Muscle of leg (tissue), 16 donors: ENCODE data around the gene KLK4. TPM values are rescaled to one million over a fixed set of nuclear protein-coding genes. Genes with fewer than 3 reads are reported as not detected.

Experiments
- DNase-seq: peaks from one replicate; pipeline ENCODE4 v3.0.0; 2013
- H3K27ac ChIP-seq: one replicate; pipeline ENCODE4 v1.5.1; 2013; ENCODE audit warnings: mild to moderate bottlenecking, low read length, control low read depth
- H3K27me3 ChIP-seq: one replicate; pipeline ENCODE4 v1.6.1; 2013; ENCODE audit warnings: low read length; ENCODE audit not compliant: control insufficient read depth, insufficient read depth
- H3K36me3 ChIP-seq: one replicate; pipeline ENCODE4 v1.6.1; 2013; ENCODE audit warnings: low read length; ENCODE audit not compliant: control insufficient read depth, insufficient read depth
- H3K4me1 ChIP-seq: one replicate; pipeline ENCODE4 v1.6.1; 2013; ENCODE audit warnings: low read length; ENCODE audit not compliant: control insufficient read depth, insufficient read depth
- H3K4me3 ChIP-seq: one replicate; pipeline ENCODE4 v1.5.1; 2013; ENCODE audit warnings: low read length, control low read depth
- H3K9me3 ChIP-seq: replicated peaks from 2 replicates; pipeline ENCODE4 v1.6.1; 2013; ENCODE audit warnings: low read depth, low read length; ENCODE audit not compliant: control insufficient read depth
- WGBS: methylation state at CpG from one replicate; pipeline ENCODE4 v1.1.5; 2013; ENCODE audit warnings: missing lambda C conversion rate; ENCODE audit not compliant: insufficient coverage; 5-methylcytosine and 5-hydroxymethylcytosine counted together
- long read RNA-seq, 11 donors: transcript quantifications; one replicate each; lab custom pipeline, GENCODE V29; 2026
- polyA plus RNA-seq, 8 donors: library from polyadenylated mRNA; unstranded; fragments of 120-200 nt; gene quantifications; one replicate each; pipeline versions ENCODE4 v1.2.1 to v1.2.3, GENCODE V29; 2013; ENCODE audit warnings: inconsistent platforms in 1 of 8, low replicate concordance in 1 of 8; ENCODE audit not compliant: insufficient read length in 8 of 8, insufficient read depth in 1 of 8
- total RNA-seq: library from RNA; stranded (reverse); fragments of 120-200 nt; gene quantifications from one replicate; pipeline ENCODE4 v1.2.4, GENCODE V29; 2013

KLK4 gene, protein sequence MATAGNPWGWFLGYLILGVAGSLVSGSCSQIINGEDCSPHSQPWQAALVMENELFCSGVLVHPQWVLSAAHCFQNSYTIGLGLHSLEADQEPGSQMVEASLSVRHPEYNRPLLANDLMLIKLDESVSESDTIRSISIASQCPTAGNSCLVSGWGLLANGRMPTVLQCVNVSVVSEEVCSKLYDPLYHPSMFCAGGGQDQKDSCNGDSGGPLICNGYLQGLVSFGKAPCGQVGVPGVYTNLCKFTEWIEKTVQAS
- total RNA-seq (not detected), polyA plus RNA-seq (not detected)
- long read RNA-seq, donor 1: 0 reads
- long read RNA-seq, donor 2: 0 reads
- long read RNA-seq, donor 3: 0 reads
- long read RNA-seq, donor 4: 0 reads
- long read RNA-seq, donor 5: 0 reads
- long read RNA-seq, donor 6: 0 reads
- long read RNA-seq, donor 7: 0 reads
- long read RNA-seq, donor 8: 0 reads
- long read RNA-seq, donor 9: 0 reads
- long read RNA-seq, donor 10: 0 reads
- long read RNA-seq, donor 11: 0 reads

DNA sequence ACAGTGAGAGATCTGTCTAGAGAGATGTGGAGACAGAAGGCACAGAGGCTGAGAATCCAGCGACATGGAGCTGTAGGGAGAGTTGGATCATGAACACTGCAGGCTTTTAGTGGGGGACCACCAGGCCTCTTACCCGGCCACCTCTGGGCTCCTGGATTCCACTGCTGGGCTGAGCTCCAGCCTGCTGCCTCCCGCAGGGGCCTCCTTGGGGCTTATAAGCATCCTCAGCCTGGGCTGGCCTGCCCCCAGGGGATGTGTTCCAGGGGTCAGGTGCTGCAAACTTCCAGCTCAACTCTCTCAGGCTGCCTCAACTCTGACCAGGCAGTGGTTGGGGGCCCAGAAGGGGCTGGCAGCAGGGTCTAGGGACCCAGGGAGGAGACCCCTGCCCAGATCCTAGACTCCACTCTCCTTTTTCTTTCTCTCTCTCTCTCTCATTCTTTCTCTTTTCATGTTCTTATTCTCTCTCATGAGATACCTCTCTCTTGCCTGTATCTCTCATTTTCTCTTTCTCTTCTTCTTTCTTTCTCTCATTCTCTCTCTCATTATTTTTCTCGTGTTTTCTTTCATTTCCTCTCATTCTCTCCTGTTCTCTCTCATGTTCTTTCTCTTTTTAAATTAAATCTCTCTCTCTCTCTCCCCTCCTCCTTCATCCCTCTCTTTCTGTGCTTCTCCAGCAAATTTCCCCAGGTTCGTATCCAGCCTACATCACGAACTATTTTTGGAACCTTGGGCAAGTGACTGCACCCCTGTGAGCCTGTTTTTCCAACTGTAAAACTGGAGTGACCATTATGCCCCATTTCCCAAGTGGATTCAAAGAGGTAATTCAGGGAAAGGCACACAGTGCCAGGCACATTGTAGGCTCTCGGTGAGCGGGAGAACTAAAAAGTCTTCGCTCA is at the start of gene KLK4:
Gene KLK4, minus strand, starts transcription at position 190 of the 896 bp plus-strand sequence. CDS start 657 bp downstream, outside the sequence.
- no peak within 1 kb of the TSS for H3K4me3 ChIP-seq
- H3K9me3 ChIP-seq: no peaks in the 10 kb centered on the region
- H3K36me3 ChIP-seq: no peaks in the 10 kb centered on the region
- H3K27ac ChIP-seq: no peak within 1 kb of the TSS
- whole genome bisulfite sequencing: 45% methylated on average over 7 of the region's 9 CpGs
- no peak for DNase-seq
- H3K4me1 ChIP-seq: peaks cover 2% of the 10 kb centered on the region
- H3K27me3 ChIP-seq: peaks cover 59% of the 10 kb centered on the region

DNA sequence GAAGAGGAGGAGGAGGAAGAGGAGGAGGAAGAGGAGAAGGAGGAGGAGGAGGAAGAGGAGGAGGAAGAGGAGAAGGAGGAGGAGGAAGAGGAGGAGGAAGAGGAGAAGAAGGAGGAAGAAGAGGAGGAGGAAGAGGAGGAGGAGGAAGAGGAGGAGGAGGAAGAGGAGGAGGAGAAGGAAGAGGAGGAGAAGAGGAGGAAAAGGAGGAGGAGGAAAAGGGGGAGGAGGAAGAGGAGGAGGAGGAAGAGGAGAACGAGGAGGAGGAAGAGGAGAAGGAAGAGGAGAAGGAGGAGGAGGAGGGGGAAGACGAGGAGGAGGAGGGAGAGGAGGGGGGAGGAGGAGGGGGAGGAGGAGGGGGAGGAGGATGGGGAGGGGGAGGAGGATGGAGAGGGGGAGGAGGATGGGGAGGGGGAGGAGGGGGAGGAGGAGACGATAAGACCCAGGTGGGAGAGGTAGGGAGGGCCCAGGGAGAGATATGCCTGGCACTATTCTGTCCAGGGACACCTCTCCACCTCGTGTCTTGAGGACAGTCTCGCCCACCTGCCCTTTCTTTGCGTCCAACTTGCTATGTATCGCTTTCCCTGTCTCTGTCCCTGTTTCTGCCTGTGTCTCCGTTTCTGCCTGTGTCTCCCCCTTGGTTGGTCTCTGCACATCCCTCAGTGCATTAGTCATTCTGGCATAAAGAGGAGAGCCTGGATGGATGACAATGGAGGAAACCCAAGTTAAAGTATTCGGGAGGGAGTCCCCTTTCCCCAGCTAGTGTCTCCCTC is 48.7 kb upstream of the KLK4 start:
- H3K27me3 ChIP-seq: no peaks in the 10 kb centered on the region
- no peak overlapping the region for H3K4me3 ChIP-seq
- H3K36me3 ChIP-seq: no peaks in the 10 kb centered on the region
- H3K9me3 ChIP-seq: no peaks in the 10 kb centered on the region
- no peaks in the 10 kb centered on the region for H3K4me1 ChIP-seq
- no peak for DNase-seq
- 47% methylated on average over 4 of the region's 9 CpGs for WGBS
- no peak overlapping the region for H3K27ac ChIP-seq

DNA sequence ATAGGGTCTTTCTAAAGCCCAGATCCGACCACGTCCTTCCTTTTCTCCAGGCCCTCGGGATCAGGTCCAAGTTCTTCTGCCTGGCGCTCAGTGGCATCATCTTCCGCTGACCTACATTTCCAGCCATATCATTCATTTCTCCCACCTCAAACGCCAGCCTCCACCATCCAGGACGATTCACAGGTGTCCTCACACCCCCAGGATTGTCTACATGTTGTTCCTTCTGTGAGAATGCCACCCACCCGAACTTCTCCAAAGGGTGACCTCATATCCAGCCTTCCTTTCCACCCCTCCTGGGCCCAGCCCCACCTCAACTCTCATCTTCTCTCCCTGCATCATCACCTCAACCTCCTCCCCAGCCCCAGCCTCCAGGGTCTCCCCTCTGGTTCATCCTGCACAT is 46.4 kb upstream of the KLK4 start:
- no peak overlapping the region for H3K4me3 ChIP-seq
- DNase-seq: no peak
- H3K27me3 ChIP-seq: no peaks in the 10 kb centered on the region
- no peaks in the 10 kb centered on the region for H3K9me3 ChIP-seq
- H3K27ac ChIP-seq: no peak overlapping the region
- H3K36me3 ChIP-seq: no peaks in the 10 kb centered on the region
- no peaks in the 10 kb centered on the region for H3K4me1 ChIP-seq
- 77% methylated on average over 8 of the region's 8 CpGs for WGBS

DNA sequence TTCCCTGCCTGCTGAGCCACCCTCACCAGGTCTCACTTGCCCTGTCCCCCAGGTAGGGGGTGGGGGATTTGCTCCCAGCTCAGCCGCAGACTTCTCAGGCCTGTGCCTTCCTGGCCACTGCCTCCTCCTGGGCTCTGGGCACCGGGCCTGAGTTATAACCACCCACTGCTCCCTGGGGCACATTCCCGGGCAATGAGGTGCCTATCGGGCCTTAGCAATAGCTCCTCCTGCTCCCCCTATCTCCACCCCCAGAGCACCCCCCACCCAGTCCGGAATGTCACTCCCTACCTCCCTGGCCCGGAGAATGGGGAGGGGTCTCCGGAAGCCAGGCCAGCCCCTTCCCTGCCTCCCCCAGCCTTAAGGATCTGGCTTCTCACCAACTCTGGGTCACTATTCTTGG is 41.7 kb upstream of the KLK4 start, which contains the start of gene KLK5:
Gene KLK5, minus strand, starts transcription at position 129 of the 400 bp plus-strand sequence. CDS start 381 bp downstream, outside the sequence.
- no peaks in the 10 kb centered on the region for H3K36me3 ChIP-seq
- H3K27me3 ChIP-seq: no peaks in the 10 kb centered on the region
- H3K9me3 ChIP-seq: no peaks in the 10 kb centered on the region
- no peak for DNase-seq
- H3K4me3 ChIP-seq: no peak within 1 kb of the TSS
- WGBS: 8% methylated on average over 5 of the region's 7 CpGs
- no peak within 1 kb of the TSS for H3K27ac ChIP-seq
- H3K4me1 ChIP-seq: no peaks in the 10 kb centered on the region

DNA sequence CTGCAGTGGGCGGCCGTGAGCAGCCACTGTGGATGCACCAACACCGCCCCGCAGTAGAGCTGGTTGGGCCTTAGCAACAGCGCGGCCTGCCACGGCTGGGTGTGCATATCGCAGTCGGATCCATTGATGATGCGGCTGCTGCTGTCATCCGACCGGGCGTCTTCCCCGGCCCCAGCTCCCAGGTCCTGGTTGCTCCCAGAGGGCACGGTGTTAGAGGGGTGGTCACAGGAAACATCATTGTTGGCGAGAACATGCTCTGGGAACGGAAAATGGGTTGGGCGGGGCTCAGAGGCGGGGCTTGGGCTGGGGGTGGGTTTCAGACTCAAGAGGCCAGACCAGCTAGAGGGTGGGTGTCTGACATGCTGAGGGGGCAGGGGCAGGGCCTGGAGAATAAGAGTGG is 38.7 kb upstream of the KLK4 start:
- Histone ChIP-seq H3K27ac (no peak overlapping the region), H3K27me3 (no peaks in the 10 kb centered on the region), H3K9me3 (no peaks in the 10 kb centered on the region), H3K4me1 (no peaks in the 10 kb centered on the region), H3K4me3 (no peak overlapping the region), H3K36me3 (no peaks in the 10 kb centered on the region)
- WGBS: 48% methylated on average over 19 of the region's 19 CpGs
- DNase-seq: no peak

DNA sequence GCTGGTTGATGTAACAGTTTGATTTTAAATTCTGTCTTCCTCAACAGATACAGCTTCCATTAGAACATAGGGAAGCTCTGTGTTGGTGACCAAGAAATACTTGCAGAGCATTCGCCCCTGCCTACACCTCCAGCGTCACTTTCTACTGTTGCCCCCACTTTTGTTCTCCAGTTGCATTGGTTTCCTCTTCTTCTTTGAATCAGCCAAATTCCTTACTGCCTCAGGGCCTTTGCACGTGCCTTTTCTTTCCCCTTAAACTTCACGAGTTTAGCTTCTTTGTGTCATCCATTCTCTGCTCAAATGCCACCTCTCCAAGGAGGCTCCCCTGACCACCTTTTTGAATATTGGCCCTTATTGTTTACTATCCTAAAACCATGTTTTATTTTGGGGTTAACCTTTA is 35.9 kb upstream of the KLK4 start:
- Histone ChIP-seq H3K9me3 (no peaks in the 10 kb centered on the region), H3K27ac (no peak overlapping the region), H3K4me1 (no peaks in the 10 kb centered on the region), H3K36me3 (no peaks in the 10 kb centered on the region), H3K4me3 (no peak overlapping the region), H3K27me3 (no peaks in the 10 kb centered on the region)
- no peak for DNase-seq
- WGBS: 66% methylated on average over 3 of the region's 4 CpGs

DNA sequence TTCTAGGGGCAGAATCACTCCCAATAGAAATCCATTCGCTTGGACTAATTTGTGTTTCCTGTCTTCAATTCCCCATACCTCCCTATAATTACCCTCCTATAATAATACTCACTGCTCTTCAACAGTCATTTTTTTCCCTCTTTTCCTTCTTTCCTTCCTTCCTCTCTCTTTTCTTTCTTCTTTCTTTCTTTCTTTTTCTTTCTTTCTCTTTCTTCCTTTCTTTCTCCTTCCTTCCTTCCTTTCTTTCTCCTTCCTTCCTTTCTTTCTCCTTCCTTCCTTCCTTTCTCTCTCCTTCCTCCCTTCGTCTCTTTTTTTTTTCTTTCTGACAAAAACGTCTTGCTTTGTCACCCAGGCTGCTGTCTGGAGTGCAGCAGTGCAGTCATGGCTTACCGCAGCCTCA is 33.6 kb upstream of the KLK4 start:
- WGBS: 73% methylated on average over 3 of the region's 4 CpGs
- no peaks in the 10 kb centered on the region for H3K4me1 ChIP-seq
- H3K27me3 ChIP-seq: no peaks in the 10 kb centered on the region
- H3K9me3 ChIP-seq: peaks cover 2% of the 10 kb centered on the region
- H3K36me3 ChIP-seq: no peaks in the 10 kb centered on the region
- DNase-seq: no peak
- H3K4me3 ChIP-seq: no peak overlapping the region
- H3K27ac ChIP-seq: no peak overlapping the region

DNA sequence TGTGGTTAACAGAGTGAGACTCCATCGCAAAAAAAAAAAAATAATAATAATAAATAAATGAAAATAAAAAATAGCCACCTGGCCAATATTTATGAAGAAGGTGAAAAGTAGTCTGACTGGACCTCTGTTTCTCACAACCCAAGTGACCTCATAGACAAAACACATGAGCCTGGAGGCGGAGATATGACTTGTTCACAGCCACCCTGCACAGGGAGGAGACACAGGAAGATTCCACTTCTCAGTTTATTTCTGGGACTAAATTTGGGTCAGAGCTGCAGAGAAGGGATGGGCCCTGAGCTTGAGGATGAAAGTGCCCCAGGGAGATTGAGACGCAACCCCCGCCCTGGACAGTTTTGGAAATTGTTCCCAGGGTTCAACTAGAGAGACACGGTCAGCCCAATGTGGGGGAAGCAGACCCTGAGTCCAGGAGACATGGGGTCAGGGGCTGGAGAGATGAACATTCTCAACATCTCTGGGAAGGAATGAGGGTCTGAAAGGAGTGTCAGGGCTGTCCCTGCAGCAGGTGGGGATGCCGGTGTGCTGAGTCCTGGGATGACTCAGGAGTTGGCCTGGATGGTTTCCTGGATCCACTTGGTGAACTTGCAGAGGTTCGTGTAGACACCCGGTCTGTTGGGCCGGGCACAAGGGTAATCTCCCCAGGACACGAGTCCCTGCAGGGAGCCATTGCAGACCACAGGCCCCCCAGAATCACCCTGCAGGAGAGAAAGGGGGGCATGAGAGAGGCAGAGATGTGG is 32.1 kb upstream of the KLK4 start:
- H3K27me3 ChIP-seq: no peaks in the 10 kb centered on the region

DNA sequence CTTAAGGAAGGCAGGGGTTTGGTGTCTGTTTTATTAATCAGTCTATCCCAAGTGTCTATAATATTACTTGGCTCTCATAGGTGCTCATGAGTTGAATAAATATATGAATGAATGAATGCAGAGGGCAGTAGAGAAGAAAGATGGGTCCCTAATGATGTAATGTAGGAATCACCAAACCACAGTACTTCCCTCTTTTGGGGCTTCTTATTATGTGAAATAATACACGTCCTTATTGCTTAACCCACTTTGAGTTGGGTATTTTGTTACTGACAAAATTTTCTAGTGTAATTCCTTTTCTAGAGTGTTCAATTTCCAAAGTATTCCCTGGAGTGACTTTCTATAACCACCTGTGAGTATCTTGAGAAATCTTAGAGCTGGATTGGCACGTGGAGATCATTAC is 28.4 kb upstream of the KLK4 start:
- Histone ChIP-seq H3K4me3 (no peak overlapping the region), H3K36me3 (no peaks in the 10 kb centered on the region), H3K27ac (no peak overlapping the region), H3K4me1 (no peaks in the 10 kb centered on the region), H3K9me3 (peaks cover 2% of the 10 kb centered on the region), H3K27me3 (no peaks in the 10 kb centered on the region)
- DNase-seq: no peak
- no CpG with 5 or more reads among the region's 2 CpGs for WGBS

More for the DNA sequence above, 32.1 kb upstream of the KLK4 start:
- WGBS: 75% methylated on average over 8 of the region's 10 CpGs
- H3K9me3 ChIP-seq: peaks cover 2% of the 10 kb centered on the region
- no peaks in the 10 kb centered on the region for H3K4me1 ChIP-seq
- no peak for DNase-seq
- no peaks in the 10 kb centered on the region for H3K36me3 ChIP-seq
- H3K27ac ChIP-seq: no peak overlapping the region
- H3K4me3 ChIP-seq: no peak overlapping the region
